HUES48 (cell line): ENCODE data around the gene KLK10.

Experiments
- H3K27ac ChIP-seq: one replicate; pipeline ENCODE4 v1.7.0; 2013; ENCODE audit warnings: low read depth, low read length, inconsistent platforms
- H3K27me3 ChIP-seq: 2 replicates; pipeline ENCODE4 v1.6.1; 2013; ENCODE audit warnings: mild to moderate bottlenecking, low read length; ENCODE audit not compliant: control insufficient read depth, insufficient read depth
- H3K36me3 ChIP-seq: 2 replicates; pipeline ENCODE4 v1.6.1; 2013; ENCODE audit warnings: low read length; ENCODE audit not compliant: control insufficient read depth, insufficient read depth
- H3K4me1 ChIP-seq: 2 replicates; pipeline ENCODE4 v1.6.1; 2013; ENCODE audit warnings: mild to moderate bottlenecking, low read length; ENCODE audit not compliant: control insufficient read depth, insufficient read depth
- H3K4me3 ChIP-seq: 2 replicates; pipeline ENCODE4 v1.5.1; 2013; ENCODE audit warnings: mild to moderate bottlenecking, low read depth, low read length
- H3K9ac ChIP-seq: 2 replicates; pipeline ENCODE4 v1.6.1; 2013; ENCODE audit warnings: mild to moderate bottlenecking, low read depth, low read length, moderate library complexity
- H3K9me3 ChIP-seq: 2 replicates; pipeline ENCODE4 v1.6.1; 2013; ENCODE audit warnings: low read length; ENCODE audit not compliant: control insufficient read depth, insufficient read depth

KLK10 gene

DNA sequence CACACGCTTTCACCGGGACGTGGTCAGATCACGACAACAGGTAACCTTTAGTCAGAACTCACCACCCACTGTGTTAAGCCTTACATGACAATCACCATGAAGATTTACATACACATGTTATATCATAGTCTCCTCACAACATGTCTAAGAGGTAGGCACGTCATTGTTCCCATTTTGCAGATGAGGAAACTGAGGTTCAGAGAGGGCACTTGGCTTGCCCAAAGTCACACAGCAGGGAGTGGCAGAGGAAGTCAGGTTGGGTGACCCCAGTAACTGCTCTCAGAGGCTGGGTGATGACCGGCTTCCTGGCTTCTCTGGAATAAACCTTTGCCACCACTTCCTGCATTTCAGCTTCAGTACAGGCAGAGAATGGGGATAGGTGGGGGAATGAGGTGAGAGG lies 5.3 kb downstream of the KLK10 start:
- Histone ChIP-seq H3K9ac (no peak overlapping the region), H3K4me1 (no peaks in the 10 kb centered on the region), H3K36me3 (no peaks in the 10 kb centered on the region), H3K9me3 (no peaks in the 10 kb centered on the region), H3K27me3 (peaks cover 24% of the 10 kb centered on the region), H3K27ac (no peak overlapping the region), H3K4me3 (no peak overlapping the region)

GRCh38 chr19:51012661-51013190 lies 6.8 kb downstream of the KLK10 start:
- Histone ChIP-seq H3K27ac (no peak overlapping the region), H3K4me1 (no peaks in the 10 kb centered on the region), H3K27me3 (peaks cover 9% of the 10 kb centered on the region), H3K9me3 (no peaks in the 10 kb centered on the region), H3K36me3 (no peaks in the 10 kb centered on the region), H3K4me3 (no peak overlapping the region), H3K9ac (no peak overlapping the region)

DNA sequence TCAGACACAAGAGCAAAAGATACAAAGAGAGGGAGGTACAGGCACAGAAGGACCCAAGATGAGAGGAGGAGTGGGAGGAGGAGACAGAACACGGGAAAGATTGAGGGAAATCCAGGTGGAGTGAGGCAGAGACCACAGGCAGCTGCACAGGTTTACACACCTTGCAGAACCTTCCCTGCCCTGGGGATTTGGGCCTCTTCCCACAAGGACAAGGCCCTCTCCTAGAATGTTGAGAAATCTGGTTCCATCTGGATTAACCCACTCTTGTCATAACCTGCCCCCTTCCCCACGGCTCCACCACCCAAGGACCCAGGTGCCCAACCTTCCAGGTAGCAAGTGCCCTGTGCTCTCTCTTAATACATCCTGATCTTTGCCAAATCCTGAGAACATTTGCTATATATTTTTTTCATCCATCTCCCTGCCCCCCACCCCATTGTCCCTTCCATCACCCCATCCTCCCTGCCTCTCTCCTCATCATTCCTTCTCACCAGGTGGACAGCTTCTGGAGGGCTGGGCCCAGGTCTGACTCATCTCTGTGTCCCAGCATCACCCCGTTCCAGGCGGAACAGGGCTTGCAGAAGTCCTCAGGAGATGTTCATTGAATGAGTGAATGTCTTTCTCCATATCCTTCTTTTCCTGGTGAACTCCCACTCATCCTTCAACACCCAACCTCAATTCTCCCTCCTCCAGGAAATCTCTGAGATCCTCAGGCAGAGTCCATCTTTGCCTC lies 9.3 kb downstream of the KLK10 start:
- no peaks in the 10 kb centered on the region for H3K27me3 ChIP-seq
- no peak overlapping the region for H3K27ac ChIP-seq
- no peaks in the 10 kb centered on the region for H3K9me3 ChIP-seq
- H3K36me3 ChIP-seq = no peaks in the 10 kb centered on the region
- H3K4me1 ChIP-seq = no peaks in the 10 kb centered on the region
- no peak overlapping the region for H3K9ac ChIP-seq
- no peak overlapping the region for H3K4me3 ChIP-seq

GRCh38 chr19:51009061-51009891 lies 10.2 kb downstream of the KLK10 start:
- H3K4me3 ChIP-seq = no peak overlapping the region
- no peak overlapping the region for H3K9ac ChIP-seq
- H3K4me1 ChIP-seq = no peaks in the 10 kb centered on the region
- no peaks in the 10 kb centered on the region for H3K36me3 ChIP-seq
- no peaks in the 10 kb centered on the region for H3K27me3 ChIP-seq
- no peak overlapping the region for H3K27ac ChIP-seq
- H3K9me3 ChIP-seq = no peaks in the 10 kb centered on the region

- H3K9ac ChIP-seq = no peak overlapping the region
- no peaks in the 10 kb centered on the region for H3K36me3 ChIP-seq
- no peaks in the 10 kb centered on the region for H3K9me3 ChIP-seq
- H3K4me3 ChIP-seq = no peak overlapping the region
- H3K27ac ChIP-seq = no peak overlapping the region
- no peaks in the 10 kb centered on the region for H3K4me1 ChIP-seq
- H3K27me3 ChIP-seq = no peaks in the 10 kb centered on the region
These were observed 12.0 kb downstream of the KLK10 start for GRCh38 chr19:51007488-51007887.

DNA sequence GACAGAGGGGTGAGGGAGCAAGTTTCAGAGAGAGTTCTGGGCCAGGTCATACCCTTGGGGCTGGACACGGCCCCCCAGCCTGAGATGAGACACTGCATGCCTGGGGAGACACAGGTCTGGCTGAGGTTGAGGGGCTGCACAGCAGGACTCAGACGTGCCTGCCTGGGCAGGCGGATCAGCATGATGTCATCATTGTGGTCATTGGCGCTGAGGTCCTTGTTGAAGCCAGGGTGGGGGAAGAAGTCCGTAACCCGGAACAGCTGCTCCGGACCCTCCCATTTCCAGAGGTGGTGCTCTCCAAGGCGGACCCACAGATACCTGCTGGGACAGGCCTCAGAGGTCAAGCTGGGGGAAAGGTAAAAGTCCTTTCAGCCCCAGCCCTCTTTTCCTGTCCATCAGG lies 13.1 kb downstream of the KLK10 start:
- Histone ChIP-seq H3K9ac (no peak overlapping the region), H3K27me3 (no peaks in the 10 kb centered on the region), H3K36me3 (no peaks in the 10 kb centered on the region), H3K9me3 (no peaks in the 10 kb centered on the region), H3K4me1 (peaks cover 5% of the 10 kb centered on the region; the same call in 1 of the 2 replicates), H3K4me3 (no peak overlapping the region), H3K27ac (no peak overlapping the region)

GRCh38 chr19:51005248-51005647 lies 14.3 kb downstream of the KLK10 start:
- Histone ChIP-seq H3K27ac (no peak overlapping the region), H3K4me3 (no peak overlapping the region), H3K9ac (no peak overlapping the region), H3K27me3 (no peaks in the 10 kb centered on the region), H3K4me1 (peaks cover 9% of the 10 kb centered on the region; the same call in 1 of the 2 replicates), H3K9me3 (no peaks in the 10 kb centered on the region), H3K36me3 (no peaks in the 10 kb centered on the region)

DNA sequence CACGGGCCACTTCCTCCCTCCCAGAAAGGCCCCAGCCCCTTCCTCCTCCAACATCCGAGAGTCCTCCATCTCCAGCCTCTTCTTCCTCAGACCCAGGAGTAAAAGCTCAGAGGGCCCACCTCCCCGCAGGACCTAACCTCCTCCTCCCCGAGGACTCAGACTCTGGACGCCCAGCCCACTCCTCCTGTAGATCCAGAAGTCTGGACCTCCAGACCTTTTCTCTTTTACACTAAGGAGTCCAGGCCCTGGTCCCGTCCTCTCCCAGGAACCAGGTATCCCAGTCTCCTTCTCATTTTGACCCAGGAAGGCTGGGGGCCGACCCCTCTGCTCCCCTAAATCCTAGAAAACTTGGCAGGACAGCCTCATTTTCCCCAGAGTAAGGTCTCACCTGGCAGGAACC lies 16.2 kb downstream of the KLK10 start:
- Histone ChIP-seq H3K9me3 (no peaks in the 10 kb centered on the region), H3K4me1 (peaks cover 9% of the 10 kb centered on the region; the same call in 1 of the 2 replicates), H3K4me3 (no peak overlapping the region), H3K27me3 (no peaks in the 10 kb centered on the region), H3K36me3 (no peaks in the 10 kb centered on the region), H3K27ac (no peak overlapping the region), H3K9ac (no peak overlapping the region)

GRCh38 chr19:51002542-51003311 lies 16.8 kb downstream of the KLK10 start:
- peak overlapping the region; percentile 52; the same call in 1 of the 2 replicates for H3K4me3 ChIP-seq
- no peak overlapping the region for H3K9ac ChIP-seq
- H3K27me3 ChIP-seq = no peaks in the 10 kb centered on the region
- peaks cover 9% of the 10 kb centered on the region; the same call in 1 of the 2 replicates for H3K4me1 ChIP-seq
- no peaks in the 10 kb centered on the region for H3K9me3 ChIP-seq
- H3K27ac ChIP-seq = no peak overlapping the region
- no peaks in the 10 kb centered on the region for H3K36me3 ChIP-seq

DNA sequence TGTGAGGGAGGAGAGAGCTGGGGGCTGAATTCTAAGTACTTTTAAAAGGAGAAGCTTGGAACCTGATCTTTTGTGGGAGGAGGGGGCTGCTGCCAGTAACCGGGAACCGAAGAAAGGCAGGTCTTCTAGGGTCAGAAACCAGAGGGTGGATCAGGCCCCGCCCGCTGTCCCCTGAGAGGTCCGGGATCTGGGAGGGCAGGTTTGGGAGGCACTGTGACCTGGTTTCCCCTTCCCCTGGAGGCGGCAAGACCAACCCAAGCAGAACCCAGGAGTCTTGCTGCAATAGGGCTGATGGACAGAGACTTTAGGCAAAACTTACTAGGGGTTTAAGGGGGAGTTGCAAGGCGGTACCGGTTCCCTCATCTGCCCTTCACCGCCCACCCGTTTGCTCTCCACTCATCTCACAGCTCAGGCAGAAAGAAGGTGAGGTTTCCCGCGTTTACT lies 17.4 kb downstream of the KLK10 start:
- H3K4me1 ChIP-seq = peaks cover 9% of the 10 kb centered on the region; the same call in 1 of the 2 replicates
- no peaks in the 10 kb centered on the region for H3K27me3 ChIP-seq
- no peak overlapping the region for H3K27ac ChIP-seq
- no peaks in the 10 kb centered on the region for H3K36me3 ChIP-seq
- peak overlapping the region; percentile 52 for H3K4me3 ChIP-seq
- H3K9me3 ChIP-seq = no peaks in the 10 kb centered on the region
- H3K9ac ChIP-seq = no peak overlapping the region
